ENCODE results near the gene APPL1. TPM values are rescaled to one million over a fixed set of nuclear protein-coding genes. Genes with fewer than 3 reads are reported as not detected.

APPL1 gene
- total and polyA plus RNA-seq, 10 of the 15 experiments (the other 5 are each of a cell fraction or from before 2014, with no cell fraction given): 15.0 to 77.6 (median 40.2) TPM

GRCh38 chr3:57287205-57287604 lies 59.7 kb downstream of the APPL1 start (continued):
- no peak for TF ChIP-seq PML (IDR thresholded peaks at IDR 0.05; ENCODE audit: low read length)
- TF ChIP-seq CBX3 (IDR thresholded peaks at IDR 0.05; ENCODE audit: borderline replicate concordance, low read depth): no peak
- no peak for TF ChIP-seq RFX5 (IDR thresholded peaks at IDR 0.05; ENCODE audit: low read depth, low read length)

GRCh38 chr3:57288403-57288802 lies 60.9 kb downstream of the APPL1 start:
- no peak overlapping the region for H3K27ac ChIP-seq (ENCODE audit: control insufficient read depth, insufficient read depth)
- TF ChIP-seq HDAC6 (IDR thresholded peaks at IDR 0.05; ENCODE audit: unreplicated experiment) (no peak), ZNF622 (IDR thresholded peaks at IDR 0.05) (no peak), CBFB (IDR thresholded peaks at IDR 0.05; ENCODE audit: low read depth) (no peak), BRCA1 (IDR thresholded peaks at IDR 0.05; ENCODE audit: low read depth, low read length) (no peak), TCF12 (IDR thresholded peaks at IDR 0.05; ENCODE audit: low read depth, low read length) (no peak), DPF2 (IDR thresholded peaks at IDR 0.05) (no peak), KLF5 (IDR thresholded peaks at IDR 0.05; ENCODE audit: partially characterized antibody) (no peak)
- TF ChIP-seq, protein P1, sequence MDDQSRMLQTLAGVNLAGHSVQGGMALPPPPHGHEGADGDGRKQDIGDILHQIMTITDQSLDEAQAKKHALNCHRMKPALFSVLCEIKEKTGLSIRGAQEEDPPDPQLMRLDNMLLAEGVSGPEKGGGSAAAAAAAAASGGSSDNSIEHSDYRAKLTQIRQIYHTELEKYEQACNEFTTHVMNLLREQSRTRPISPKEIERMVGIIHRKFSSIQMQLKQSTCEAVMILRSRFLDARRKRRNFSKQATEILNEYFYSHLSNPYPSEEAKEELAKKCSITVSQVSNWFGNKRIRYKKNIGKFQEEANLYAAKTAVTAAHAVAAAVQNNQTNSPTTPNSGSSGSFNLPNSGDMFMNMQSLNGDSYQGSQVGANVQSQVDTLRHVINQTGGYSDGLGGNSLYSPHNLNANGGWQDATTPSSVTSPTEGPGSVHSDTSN (IDR thresholded peaks at IDR 0.05; ENCODE audit: insufficient replicate concordance, low read depth, low read length): no peak
- TF ChIP-seq, protein P2, sequence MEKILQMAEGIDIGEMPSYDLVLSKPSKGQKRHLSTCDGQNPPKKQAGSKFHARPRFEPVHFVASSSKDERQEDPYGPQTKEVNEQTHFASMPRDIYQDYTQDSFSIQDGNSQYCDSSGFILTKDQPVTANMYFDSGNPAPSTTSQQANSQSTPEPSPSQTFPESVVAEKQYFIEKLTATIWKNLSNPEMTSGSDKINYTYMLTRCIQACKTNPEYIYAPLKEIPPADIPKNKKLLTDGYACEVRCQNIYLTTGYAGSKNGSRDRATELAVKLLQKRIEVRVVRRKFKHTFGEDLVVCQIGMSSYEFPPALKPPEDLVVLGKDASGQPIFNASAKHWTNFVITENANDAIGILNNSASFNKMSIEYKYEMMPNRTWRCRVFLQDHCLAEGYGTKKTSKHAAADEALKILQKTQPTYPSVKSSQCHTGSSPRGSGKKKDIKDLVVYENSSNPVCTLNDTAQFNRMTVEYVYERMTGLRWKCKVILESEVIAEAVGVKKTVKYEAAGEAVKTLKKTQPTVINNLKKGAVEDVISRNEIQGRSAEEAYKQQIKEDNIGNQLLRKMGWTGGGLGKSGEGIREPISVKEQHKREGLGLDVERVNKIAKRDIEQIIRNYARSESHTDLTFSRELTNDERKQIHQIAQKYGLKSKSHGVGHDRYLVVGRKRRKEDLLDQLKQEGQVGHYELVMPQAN (conservative IDR thresholded peaks at IDR 0.05): no peak
- H3K9me3 ChIP-seq (replicated peaks; ENCODE audit: control insufficient read depth, insufficient read depth, low read length): no peaks in the 10 kb centered on the region; the same call in 2 of the 3 replicates
- H3K4me1 ChIP-seq (ENCODE audit: control insufficient read depth, insufficient read depth, low read length): no peaks in the 10 kb centered on the region
- no peak overlapping the region for H3K4me2 ChIP-seq (ENCODE audit: control insufficient read depth, insufficient read depth)
- no peak overlapping the region for H2AFZ ChIP-seq (ENCODE audit: control insufficient read depth, low read depth, low read length)
- intact Hi-C loops (cut with micrococcal nuclease; ENCODE audit: unreplicated experiment) (no loop called here), in situ Hi-C loops (cut with MboI) (no loop called here)
- RAD21 ChIA-PET (ENCODE audit: unreplicated experiment): interaction anchor here (0.7 kb wide), 1 partner anchor 105 kb away, joined by 3 read pairs; no protein-coding TSS in a partner anchor
- H3K9ac ChIP-seq (ENCODE audit: control insufficient read depth, insufficient read depth, low read length): no peak overlapping the region
- CTCF ChIA-PET: no interaction called here
- no TSS peak for BruUV-seq (replicated peaks)
- WGBS (ENCODE audit: insufficient coverage, insufficient replicate concordance, low lambda C conversion rate, missing lambda C conversion rate): 7% methylated on average over 7 of the region's 9 CpGs
- no peak overlapping the region for H3K4me3 ChIP-seq
- SMC1A ChIA-PET (ENCODE audit: uncharacterized antibody, unreplicated experiment): interaction anchor here (0.7 to 1.0 kb wide), 2 partner anchors 10 to 109 kb away, joined by 3 read pairs; no protein-coding TSS in a partner anchor
- FAIRE-seq (no peak), DNase-seq (ENCODE audit: low read depth, low spot score) (no peak), ATAC-seq (no peak)
- POLR2A ChIA-PET: interaction anchor here (0.6 kb wide), 1 partner anchor 17 kb away, joined by 5 read pairs; no protein-coding TSS in a partner anchor
- no peaks in the 10 kb centered on the region for H3K27me3 ChIP-seq (replicated peaks in 1 of 2; ENCODE audit: control insufficient read depth in 2 of 2, insufficient read depth in 2 of 2, low read length in 1 of 2)
- no peaks in the 10 kb centered on the region for H3K79me2 ChIP-seq (ENCODE audit: control insufficient read depth, insufficient read depth, low read length)
- no peaks in the 10 kb centered on the region for H3K36me3 ChIP-seq (ENCODE audit: control insufficient read depth in 2 of 2, insufficient read depth in 2 of 2, low read length in 1 of 2)
- no peaks in the 10 kb centered on the region for H4K20me1 ChIP-seq (ENCODE audit: control insufficient read depth, insufficient read depth)

Measured in GM12878 (cell line).